NCI-H1436 (cell line): ENCODE data around the gene ANKRD33.
"Not testable (repeated sequence)": the region's sequence is repeated elsewhere in the genome, so short reads cannot be mapped to it uniquely, and the experiment has no call there.

ENCODE experiments used
- DNase-seq: peaks from one replicate; lab custom pipeline; 2025; lab: John Stamatoyannopoulos, UW

ANKRD33 gene

DNA sequence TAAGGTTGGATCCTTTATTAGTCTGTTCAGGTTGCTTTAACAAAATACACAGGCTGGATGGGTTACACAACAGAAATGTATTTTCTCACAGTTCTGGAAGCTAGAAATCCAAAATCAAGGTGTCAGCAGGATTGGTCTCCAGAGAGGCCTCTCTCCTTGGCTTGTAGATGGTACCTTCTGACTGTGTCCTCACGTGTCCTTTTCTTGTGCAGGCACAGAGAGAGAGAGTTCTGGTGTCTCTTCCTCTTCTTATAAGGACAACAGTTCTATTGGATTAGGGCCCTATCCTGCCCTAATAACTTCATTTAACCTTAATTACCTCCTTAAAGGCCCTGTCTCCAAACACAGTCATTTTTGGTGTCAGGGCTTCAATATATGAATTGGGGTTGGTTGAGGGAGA is 4.6 kb upstream of the ANKRD33 start:
- no peak for DNase-seq

DNA sequence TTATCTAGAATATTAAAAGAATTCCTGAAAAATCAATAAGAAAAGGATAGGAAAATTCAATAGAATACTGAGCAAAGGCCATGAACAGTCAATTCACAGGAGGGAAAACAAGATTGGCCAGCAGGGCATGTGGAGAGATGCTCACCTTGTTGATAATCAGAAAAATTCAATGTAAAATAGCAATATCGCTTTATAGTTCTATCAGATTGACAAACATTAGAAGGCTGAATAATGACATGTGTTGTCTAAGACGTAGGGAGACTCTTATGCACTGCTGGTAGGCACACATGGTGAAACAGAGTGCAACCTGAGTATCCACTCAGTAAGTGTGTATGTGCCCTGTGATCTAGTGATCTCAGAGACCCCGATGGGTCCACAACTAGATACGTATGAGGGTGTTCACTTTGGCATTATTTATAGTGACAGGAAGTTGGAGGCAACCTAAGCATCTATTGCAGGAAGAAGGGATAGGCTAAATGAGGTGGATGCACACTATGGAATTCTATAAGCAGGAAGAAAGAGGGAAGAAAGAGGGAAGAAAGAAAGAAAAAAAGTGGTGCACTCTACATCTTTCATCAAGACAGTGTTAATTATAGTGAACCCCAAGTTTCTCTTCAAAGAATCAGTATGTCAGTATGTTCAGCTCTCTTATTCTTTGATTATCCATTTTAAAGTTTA is 3.8 kb upstream of the ANKRD33 start:
- no peak for DNase-seq

DNA sequence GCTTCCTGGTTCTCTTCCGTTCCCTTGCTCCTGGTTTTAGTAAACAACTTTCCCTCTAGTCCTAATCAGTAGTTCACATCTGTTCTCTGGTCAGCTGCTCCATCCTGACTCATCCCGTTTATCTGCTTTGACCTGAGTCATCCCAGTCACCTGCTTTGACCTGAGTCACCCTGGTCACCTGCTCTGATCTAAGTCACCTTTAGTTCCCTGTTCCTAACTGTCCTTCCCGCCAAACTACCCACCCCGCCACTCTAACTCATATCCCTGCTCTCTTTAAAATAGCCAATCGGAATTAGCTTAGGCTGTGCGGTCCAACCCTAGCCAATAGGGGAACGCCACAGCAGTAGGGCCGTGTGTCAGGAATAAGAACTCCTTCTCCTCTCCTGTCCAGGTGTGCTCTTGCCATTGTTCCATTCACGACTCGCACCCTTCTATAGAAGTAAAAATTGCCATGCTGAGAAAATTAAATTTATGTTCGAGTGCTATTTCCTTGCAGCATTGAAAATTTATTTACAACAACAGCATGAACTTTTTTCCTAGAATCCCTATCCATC is 3.1 kb upstream of the ANKRD33 start:
- no peak for DNase-seq

DNA sequence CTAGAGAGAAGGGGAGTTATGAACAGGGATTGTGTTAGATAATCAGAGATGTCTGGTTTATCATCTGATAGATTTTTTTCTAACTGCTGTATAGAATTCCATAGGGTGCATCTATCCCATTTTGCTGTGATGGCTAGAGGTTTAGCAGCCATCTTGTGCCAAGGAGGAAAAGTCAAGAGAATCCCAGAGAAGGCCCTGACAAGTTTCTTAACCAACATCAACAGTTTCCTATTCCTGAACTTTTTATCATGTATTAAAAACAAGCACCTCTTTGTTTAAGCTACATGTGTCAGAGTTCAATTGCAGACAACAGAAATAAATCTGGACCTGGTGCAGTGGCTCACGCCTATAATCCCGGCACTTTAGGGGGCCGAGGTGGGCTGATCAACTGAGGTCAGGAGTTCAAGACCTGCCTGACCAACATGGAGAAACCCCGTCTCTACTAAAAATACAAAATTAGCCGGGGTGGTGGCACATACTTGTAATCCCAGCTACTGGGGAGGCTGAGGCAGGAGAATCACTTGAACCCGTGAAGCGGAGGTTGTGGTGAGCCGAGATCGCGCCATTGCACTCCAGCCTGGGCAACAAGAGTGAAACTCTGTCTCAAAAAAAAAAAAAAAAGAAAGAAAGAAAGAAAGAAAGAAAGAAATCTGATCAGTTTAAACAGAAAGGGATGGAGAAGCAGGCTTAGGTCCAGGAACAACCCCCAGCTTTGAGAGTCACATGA is 2.4 kb upstream of the ANKRD33 start:
- not testable (repeated sequence) for DNase-seq

DNA sequence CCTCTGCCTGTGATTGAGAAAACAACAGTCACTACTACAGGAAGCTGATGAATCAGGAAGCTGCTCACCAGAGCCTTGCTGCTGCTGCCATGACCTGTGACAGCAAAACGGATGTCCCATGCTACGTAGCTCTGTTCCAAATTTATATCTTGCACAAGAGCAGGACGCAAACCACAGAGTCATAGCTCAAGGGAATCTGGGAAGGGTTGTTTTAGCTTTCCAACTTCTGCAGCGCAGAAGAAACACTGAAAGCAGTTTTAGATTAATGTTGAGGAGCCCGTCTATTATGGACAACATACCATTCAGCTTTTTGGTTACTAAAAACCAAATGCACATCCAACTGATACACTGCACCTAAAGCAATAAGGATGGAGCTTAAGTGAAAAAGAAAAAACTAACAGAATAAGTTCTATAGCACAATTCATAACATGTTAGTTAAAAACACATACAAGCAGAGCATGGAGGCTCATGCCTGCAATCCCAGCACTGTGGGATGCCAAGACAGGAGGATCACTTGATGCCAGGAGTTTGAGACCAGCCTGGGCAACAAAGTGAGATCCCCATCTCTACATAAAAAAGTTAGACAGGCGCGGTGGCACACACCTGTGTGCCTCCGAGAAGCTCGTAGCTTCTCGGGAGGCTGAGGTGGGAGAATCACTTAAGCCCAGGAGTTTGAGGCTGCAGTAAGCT is 1.7 kb upstream of the ANKRD33 start:
- no peak for DNase-seq

- no peak for DNase-seq
Observed at GRCh38 chr12:51888316-51889215, 663 bp downstream of the ANKRD33 start.

DNA sequence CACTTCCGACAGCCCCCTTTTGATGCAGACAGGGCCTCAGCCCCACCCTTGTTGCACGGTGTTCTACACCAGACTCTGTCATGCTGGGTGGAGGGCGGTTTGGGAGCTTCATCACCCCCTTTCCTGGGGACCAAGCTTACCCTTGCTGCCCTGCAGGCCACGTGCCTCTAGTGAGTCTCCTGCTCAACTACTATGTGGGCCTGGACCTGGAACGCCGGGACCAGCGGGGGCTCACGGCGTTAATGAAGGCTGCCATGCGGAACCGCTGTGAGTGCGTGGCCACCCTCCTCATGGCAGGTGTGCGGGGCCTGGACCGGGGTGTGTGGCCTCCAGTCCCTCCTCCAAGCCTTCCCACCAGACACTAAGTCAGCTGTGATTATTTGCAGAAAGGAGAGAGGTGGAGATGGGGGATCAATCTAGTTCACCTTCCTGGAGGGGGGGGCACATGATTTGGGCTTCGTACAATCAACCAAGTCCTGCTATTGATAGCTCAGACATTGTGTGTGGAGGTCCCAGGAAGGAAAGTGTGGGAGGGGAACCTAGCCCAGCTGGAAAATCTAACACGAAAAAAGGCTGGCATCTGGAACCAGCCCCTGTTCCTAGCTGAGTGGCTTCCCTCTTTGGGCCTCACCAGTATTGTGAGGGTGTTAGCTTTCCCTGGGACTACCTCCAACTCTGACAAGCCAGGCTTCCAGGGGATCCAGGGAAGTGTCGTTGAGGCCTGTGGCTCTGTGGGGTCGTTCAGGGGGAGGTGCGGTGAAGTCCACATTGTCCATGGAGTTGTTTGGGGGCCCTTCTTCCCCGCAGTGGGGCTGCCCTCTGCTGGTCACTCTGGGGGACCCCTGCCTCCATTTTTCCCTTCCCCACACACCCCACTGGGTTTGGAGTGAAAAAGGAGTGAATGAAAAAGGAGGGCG is 1.6 kb downstream of the ANKRD33 start:
- no peak for DNase-seq

GRCh38 chr12:51890133-51890464 is 2.2 kb downstream of the ANKRD33 start:
- DNase-seq = no peak

DNA sequence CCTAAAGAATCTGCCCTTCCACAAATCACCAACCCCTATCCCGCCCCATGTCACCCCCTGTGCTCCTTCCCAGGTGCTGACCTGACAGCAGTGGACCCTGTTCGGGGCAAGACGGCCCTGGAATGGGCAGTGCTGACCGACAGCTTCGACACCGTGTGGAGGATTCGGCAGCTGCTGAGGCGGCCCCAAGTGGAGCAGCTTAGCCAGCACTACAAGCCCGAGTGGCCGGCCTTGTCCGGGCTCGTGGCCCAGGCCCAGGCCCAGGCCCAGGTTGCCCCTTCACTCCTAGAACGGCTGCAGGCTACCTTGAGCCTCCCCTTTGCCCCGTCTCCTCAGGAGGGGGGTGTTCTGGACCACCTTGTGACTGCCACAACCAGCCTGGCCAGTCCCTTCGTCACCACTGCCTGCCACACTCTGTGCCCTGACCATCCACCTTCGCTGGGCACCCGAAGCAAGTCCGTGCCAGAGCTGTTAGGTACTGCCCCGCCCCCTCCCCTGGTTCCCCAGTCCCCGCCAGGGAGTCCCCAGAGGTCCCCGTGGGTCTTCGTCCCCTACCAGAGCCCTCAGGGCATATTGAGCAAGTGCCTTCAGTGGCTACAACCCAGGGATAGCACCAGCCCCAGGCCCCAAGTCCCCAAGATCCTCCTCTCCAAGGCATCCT is 2.7 kb downstream of the ANKRD33 start:
- no peak for DNase-seq

GRCh38 chr12:51891843-51892242 is 3.9 kb downstream of the ANKRD33 start:
- no peak for DNase-seq

- DNase-seq = no peak
Observed at GRCh38 chr12:51893786-51894185, 5.9 kb downstream of the ANKRD33 start.

DNA sequence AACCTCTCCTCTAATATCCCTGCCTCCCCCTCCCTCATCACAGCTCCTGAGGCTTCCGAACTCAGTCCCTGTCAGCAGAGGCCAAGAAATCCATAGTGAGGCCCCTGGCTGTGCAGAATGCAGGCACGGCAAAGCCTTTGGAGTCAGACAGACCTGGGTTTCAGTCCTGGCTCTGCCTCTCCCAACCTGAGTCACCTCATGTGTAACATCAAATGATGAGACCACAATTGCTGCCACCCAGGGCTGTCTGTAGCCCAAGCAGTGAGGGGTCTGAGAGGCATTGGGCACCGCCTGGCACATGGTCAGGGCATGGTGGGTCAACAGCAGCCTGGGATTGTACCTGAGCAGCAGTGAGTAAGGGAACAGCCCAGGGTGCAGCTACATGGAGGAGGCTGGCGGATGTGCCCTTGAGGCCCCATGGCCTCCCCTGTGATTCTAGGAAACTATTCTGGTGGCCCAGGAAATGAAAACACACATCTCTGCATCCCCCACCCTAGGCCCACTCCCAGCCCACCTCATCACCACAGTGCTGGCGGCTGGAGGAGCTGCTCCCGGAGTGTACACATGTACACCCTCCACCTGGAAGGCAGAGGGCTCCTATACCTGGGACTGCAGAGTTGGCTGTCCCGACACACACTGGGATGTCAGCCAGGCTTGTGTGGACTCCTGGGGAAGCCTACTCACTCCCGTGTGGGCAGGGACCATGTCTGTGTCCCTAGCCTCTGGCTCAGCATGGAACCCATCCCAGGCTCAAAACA is 7.7 kb downstream of the ANKRD33 start:
- DNase-seq = no peak

- no peak for DNase-seq
Observed at GRCh38 chr12:51896236-51896635, 8.3 kb downstream of the ANKRD33 start.

GRCh38 chr12:51897181-51897580 is 9.3 kb downstream of the ANKRD33 start:
- no peak for DNase-seq

GRCh38 chr12:51898506-51898905 is 10.6 kb downstream of the ANKRD33 start:
- no peak for DNase-seq

DNA sequence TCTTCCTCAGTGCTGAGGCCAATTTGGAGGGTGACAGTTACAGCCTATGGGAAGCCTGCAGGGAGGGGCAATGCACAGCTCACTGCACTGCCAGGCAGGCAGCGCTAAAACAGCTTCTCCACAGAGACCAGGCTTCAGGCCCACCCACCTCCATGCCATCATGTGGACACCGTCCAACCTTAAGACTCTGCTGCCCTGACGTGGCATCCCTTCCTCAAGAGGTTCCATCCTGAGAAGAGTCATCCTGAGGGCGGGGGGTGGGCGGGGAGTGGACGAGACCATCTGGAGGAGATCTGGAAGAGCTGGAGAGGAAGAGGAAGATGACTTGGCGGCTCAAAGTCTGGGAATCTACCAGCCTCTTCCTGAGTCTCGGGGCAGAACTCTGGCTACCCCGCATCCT is 11.0 kb downstream of the ANKRD33 start:
- no peak for DNase-seq

- DNase-seq = no peak
Observed at GRCh38 chr12:51900323-51900889, 12.5 kb downstream of the ANKRD33 start.

GRCh38 chr12:51901121-51901817 is 13.4 kb downstream of the ANKRD33 start:
- DNase-seq = no peak

GRCh38 chr12:51901881-51902280 is 14.0 kb downstream of the ANKRD33 start:
- no peak for DNase-seq
